Nephron progenitor cell (in vitro differentiated cells): ENCODE results near the gene LPCAT2.
A peak's percentile ranks its signal among the peaks of the same experiment; 100 is the strongest.

Source experiments
- DNase-seq: peaks from one replicate; pipeline ENCODE4 v3.0.0; 2021
- H3K27ac Mint-ChIP-seq: 2 replicates; pipeline ENCODE4 v1.8.0; 2021; ENCODE audit warnings: mild to moderate bottlenecking, moderate library complexity, mixed read lengths
- H3K27me3 Mint-ChIP-seq: 2 replicates; pipeline ENCODE4 v1.8.0; 2021; ENCODE audit warnings: mild to moderate bottlenecking, low read depth, mixed read lengths; ENCODE audit not compliant: poor library complexity
- H3K36me3 Mint-ChIP-seq: 2 replicates; pipeline ENCODE4 v1.8.0; 2021; ENCODE audit warnings: low read depth, mixed read lengths
- H3K4me1 Mint-ChIP-seq: 2 replicates; pipeline ENCODE4 v1.8.0; 2021; ENCODE audit warnings: mixed read lengths
- H3K4me3 Mint-ChIP-seq: 2 replicates; pipeline ENCODE4 v1.8.0; 2021; ENCODE audit warnings: mild to moderate bottlenecking, moderate library complexity, mixed read lengths
- H3K9me3 Mint-ChIP-seq: 2 replicates; pipeline ENCODE4 v1.8.0; 2021; ENCODE audit warnings: mild to moderate bottlenecking, moderate library complexity, mixed read lengths
- TF ChIP-seq, protein P1 (sequence below): fragments of 200-600 bp; sonication (generic); IDR thresholded peaks from 2 replicates; pipeline ENCODE4 v1.5.0; 2021; ENCODE audit warnings: antibody characterized with exemption

LPCAT2 gene

DNA sequence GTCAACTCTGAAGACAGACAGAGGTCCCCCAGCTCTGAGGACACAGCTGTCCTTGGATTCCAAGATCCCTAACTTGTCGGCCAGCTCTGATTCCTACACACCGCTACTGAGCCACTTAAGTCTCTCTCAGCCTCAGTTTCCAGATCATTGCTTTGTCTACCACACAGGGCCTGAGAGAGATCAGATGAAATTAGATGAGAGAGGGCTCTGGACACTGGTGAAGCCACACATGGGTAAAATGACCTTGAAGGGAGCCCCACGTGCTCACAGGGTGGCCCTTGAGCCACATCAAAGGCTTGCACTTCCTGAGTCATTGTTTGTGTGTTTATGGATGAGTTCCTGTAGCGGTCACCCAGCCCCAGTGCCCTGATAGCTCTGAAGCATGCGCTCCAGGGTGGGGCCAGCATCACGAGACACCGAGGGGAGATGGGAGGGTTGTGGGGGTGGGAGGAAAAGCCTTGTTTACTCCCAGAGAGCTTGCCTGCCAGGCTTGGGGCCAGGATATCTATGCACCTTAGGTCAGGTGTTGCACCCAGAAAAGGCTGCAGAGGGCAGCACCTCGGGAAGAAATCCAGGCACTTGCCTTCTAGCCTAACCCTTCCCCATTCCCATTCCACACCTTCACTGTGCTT, 114.2 kb downstream of the LPCAT2 start:
- H3K4me3 Mint-ChIP-seq = no peak overlapping the region
- no peak overlapping the region for H3K27ac Mint-ChIP-seq
- H3K4me1 Mint-ChIP-seq = peaks cover 9% of the 10 kb centered on the region
- H3K9me3 Mint-ChIP-seq = peaks cover 19% of the 10 kb centered on the region
- TF ChIP-seq, protein P1, sequence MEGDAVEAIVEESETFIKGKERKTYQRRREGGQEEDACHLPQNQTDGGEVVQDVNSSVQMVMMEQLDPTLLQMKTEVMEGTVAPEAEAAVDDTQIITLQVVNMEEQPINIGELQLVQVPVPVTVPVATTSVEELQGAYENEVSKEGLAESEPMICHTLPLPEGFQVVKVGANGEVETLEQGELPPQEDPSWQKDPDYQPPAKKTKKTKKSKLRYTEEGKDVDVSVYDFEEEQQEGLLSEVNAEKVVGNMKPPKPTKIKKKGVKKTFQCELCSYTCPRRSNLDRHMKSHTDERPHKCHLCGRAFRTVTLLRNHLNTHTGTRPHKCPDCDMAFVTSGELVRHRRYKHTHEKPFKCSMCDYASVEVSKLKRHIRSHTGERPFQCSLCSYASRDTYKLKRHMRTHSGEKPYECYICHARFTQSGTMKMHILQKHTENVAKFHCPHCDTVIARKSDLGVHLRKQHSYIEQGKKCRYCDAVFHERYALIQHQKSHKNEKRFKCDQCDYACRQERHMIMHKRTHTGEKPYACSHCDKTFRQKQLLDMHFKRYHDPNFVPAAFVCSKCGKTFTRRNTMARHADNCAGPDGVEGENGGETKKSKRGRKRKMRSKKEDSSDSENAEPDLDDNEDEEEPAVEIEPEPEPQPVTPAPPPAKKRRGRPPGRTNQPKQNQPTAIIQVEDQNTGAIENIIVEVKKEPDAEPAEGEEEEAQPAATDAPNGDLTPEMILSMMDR = peak; percentile 24
- peaks cover 7% of the 10 kb centered on the region for H3K27me3 Mint-ChIP-seq
- DNase-seq = peak; percentile 13
- no peaks in the 10 kb centered on the region for H3K36me3 Mint-ChIP-seq

DNA sequence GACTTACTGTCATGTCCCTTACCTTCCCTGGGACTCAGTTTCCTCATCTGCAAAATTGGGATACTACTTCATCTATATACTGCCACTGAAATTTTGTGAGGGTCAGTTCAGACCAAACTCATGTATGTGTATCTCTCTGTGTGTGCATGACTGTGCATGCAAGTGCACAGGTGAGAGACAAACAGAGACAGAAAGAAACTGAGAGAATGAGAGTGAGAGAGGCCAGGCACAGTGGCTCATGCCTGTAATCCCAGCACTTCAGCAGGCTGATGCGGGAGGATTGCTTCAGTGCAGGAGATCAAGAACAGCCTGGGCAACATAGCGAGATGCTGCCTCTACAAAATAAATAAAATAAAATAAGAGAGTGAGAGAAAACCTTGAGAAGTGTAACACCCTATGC, 114.8 kb downstream of the LPCAT2 start:
- no peak for DNase-seq
- Mint-ChIP-seq H3K4me3 (no peak overlapping the region), H3K9me3 (peaks cover 18% of the 10 kb centered on the region), H3K27me3 (peaks cover 7% of the 10 kb centered on the region), H3K36me3 (no peaks in the 10 kb centered on the region), H3K4me1 (peaks cover 9% of the 10 kb centered on the region), H3K27ac (no peak overlapping the region)
- TF ChIP-seq, protein P1 = no peak

DNA sequence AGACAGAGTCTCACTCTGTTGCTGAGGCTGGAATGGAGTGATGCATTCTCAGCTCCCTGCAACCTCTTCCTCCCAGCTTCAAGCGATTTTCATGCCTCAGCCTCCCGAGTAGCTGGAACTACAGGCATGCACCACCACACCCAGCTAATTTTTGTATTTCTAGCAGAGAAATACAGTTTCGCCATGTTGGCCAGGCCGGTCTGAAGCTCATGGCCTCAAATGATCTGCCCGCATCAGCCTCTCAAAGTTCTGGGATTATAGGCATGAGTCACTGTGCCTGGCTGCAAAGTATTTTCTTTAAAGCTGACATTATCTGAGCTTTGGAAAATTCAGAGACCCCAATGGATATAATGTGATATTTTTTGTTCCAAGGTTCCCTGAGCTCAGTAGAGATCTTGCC, 115.8 kb downstream of the LPCAT2 start:
- Mint-ChIP-seq H3K27ac (no peak overlapping the region), H3K9me3 (peaks cover 9% of the 10 kb centered on the region), H3K27me3 (peaks cover 7% of the 10 kb centered on the region), H3K36me3 (no peaks in the 10 kb centered on the region), H3K4me1 (peaks cover 9% of the 10 kb centered on the region), H3K4me3 (no peak overlapping the region)
- DNase-seq = no peak
- TF ChIP-seq, protein P1 = no peak

DNA sequence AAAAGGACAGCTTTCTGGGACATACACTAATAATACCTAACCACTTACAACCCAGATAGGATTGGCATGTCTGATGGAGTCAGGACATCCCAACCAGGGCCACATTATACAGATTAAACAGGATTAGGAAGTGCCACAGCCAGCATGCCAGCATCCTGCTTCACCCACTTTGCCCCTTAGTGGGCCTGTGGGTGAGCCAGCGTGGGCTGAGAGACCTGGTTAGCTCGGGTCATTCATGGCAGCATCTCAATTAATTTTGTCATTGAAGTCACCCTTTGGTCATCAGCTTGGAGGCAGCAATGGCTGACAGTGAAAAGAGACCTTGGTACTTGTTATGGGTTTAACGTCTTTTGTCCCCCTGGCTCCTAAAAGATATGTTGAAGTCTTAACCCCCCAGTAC, 117.0 kb downstream of the LPCAT2 start:
- H3K4me3 Mint-ChIP-seq = no peak overlapping the region
- peaks cover 9% of the 10 kb centered on the region for H3K4me1 Mint-ChIP-seq
- no peak for DNase-seq
- H3K9me3 Mint-ChIP-seq = no peaks in the 10 kb centered on the region
- no peak overlapping the region for H3K27ac Mint-ChIP-seq
- peaks cover 7% of the 10 kb centered on the region for H3K27me3 Mint-ChIP-seq
- TF ChIP-seq, protein P1 = no peak
- no peaks in the 10 kb centered on the region for H3K36me3 Mint-ChIP-seq

DNA sequence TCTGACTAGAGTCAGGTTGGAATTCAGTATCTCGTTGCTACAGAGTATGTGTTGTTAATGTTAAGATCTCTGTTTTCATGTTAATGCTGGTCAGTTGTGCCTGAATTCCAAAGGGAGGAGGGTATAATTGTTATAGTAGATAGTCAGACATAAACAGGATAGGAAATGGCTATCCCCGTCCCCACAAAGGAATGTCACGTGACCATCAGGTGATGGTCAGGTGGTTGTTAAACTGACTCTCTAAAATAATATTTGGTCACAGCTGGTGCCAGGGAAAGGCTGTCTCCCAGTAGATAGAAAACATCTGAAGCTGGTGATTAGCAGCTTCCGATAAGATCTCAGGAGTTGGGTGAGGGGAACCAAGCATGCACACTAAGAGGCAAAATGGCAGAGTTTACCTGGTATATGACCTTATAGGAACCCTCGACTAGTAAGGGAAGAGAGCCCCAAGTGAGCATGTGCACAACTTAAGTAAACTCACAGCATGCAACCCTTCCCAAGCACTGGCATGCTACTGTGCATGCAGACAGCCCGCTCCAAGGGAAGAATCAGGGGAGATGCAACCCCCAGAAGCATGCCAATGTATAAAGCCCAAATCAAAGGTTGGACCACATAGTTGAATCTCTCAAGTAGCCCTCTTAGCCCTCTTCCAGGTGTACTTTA, 119.6 kb downstream of the LPCAT2 start:
- no peaks in the 10 kb centered on the region for H3K36me3 Mint-ChIP-seq
- no peak overlapping the region for H3K27ac Mint-ChIP-seq
- H3K9me3 Mint-ChIP-seq = peaks cover 11% of the 10 kb centered on the region
- peaks cover 2% of the 10 kb centered on the region for H3K4me1 Mint-ChIP-seq
- peaks cover 11% of the 10 kb centered on the region for H3K27me3 Mint-ChIP-seq
- no peak for DNase-seq
- TF ChIP-seq, protein P1 = no peak
- H3K4me3 Mint-ChIP-seq = no peak overlapping the region

DNA sequence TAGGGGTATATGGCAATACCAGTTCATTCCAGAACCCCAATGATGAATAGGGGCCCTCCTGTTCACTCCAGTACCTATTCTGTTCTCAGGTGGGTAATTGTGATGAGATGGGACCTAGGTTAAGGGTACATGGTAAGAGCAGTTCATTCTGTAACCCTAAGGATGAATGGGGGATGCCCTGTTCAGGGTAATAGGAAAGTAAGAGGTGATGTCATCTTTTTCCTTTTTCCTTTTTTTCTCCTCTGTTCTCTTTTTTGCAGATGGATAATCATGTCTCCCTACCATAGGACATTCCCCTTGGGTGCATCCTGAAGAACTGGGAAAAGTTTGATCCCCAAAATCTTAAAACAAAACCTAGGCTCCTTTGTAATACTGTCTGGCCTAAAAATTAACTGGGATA, 121.9 kb downstream of the LPCAT2 start:
- Mint-ChIP-seq H3K9me3 (peaks cover 11% of the 10 kb centered on the region), H3K27ac (no peak overlapping the region), H3K4me1 (peaks cover under 1% of the 10 kb centered on the region), H3K27me3 (peaks cover 16% of the 10 kb centered on the region), H3K4me3 (no peak overlapping the region), H3K36me3 (no peaks in the 10 kb centered on the region)
- TF ChIP-seq, protein P1 = no peak
- DNase-seq = no peak
